Vagina (tissue), 2 donors: Measurements from ENCODE around the gene CCM2.

Source experiments
- POLR2A ChIP-seq, 2 donors: fragments of 450-650 bp; IDR thresholded peaks; one replicate each; pipeline ENCODE4 v1.6.1; 2017; ENCODE audit warnings: antibody characterized with exemption in 2 of 2, mild to moderate bottlenecking in 2 of 2, moderate library complexity in 2 of 2
- POLR2AphosphoS5 ChIP-seq, 2 donors: sonication (generic); formaldehyde crosslinking; IDR thresholded peaks; one replicate each; pipeline ENCODE4 v1.9.0; 2017; ENCODE audit warnings: antibody characterized with exemption in 2 of 2, mild to moderate bottlenecking in 2 of 2, low read depth in 1 of 2; ENCODE audit not compliant: insufficient read depth in 1 of 2

DNA sequence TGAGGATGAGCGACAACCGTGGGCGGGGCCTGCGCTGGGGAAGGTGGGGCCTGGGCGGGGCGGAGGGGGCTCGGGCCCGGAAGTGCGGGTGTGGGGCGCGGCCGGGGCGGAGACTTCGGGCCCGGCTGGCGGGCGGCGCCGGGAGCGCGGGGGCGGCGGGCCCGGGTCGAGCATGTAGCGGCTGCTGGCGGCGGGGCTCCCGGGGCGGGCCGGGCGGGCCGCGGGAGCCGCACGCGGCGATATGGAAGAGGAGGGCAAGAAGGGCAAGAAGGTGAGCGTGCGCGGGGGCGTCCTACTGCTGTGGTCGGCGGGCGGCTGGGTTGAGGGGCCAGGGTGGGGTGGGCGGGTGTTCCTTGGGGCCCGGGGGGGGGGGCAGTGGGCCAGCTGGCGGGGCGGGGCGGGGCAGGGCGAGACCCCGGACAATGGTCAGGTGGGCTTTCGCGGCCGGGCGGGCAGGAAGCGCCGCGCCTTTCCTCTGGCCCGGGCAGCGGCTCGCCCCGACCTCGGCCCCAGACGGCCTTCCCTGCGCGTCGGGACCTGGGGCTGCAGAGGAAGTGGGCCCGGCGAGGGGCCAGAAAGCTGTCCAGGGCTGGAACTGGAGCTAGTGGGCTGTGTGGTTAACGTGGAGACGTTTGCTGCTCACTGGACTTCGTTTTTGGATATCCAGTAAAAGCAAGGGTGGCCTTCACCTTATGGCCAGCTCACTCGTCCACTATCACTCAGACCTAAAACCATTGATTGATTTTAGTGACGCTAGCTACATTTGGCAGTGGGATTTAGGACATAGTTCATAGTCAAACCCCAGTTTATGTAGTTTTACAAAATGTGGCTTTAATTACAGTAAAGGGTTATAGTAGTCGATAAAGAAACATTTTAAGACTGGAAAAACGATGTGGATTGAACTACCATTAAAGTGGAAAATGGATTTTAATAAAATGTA, at the start of gene CCM2:
- peak in 1 of 2 donors; percentile 37 for TF ChIP-seq POLR2A (IDR thresholded peaks at IDR 0.05)
- TF ChIP-seq POLR2AphosphoS5 (IDR thresholded peaks at IDR 0.05; ENCODE audit: insufficient read depth in 1 of 2, low read depth in 1 of 2) = peak in 1 of 2 donors; percentile 16
